H1 (cell line): ENCODE data around the gene TOMT. TPM values are rescaled to one million over a fixed set of nuclear protein-coding genes. Genes with fewer than 3 reads are reported as not detected.

Experiments
- CTCF ChIA-PET: fragments of 300-600 bp; sonication (Branson Sonifier 250); formaldehyde crosslinking; loops from one replicate; lab custom pipeline; 2021; ENCODE audit not compliant: partially characterized antibody; lab: Charles Lee
- POLR2A ChIA-PET: fragments of 300-600 bp; sonication (Branson Sonifier 250); formaldehyde crosslinking; loops from one replicate; lab custom pipeline; 2021; ENCODE audit warnings: inconsistent platforms; ENCODE audit not compliant: partially characterized antibody; lab: Charles Lee
- DNase-seq, 2 experiments: peaks; one replicate each; pipeline versions ENCODE4 v3.0.0 to v3.0.0-alpha.2; 2010 to 2022; ENCODE audit warnings: low spot score in 2 of 2, low read depth in 1 of 2, mixed read lengths in 1 of 2
- FAIRE-seq: peaks from 2 replicates; lab custom pipeline; 2011; peaks lifted over from hg19 to GRCh38; lab: Jason Lieb, UNC
- H2AFZ ChIP-seq: 2 replicates; pipeline ENCODE4 v1.8.1; 2012; ENCODE audit warnings: low read length, inconsistent platforms
- H2AK5ac ChIP-seq: 2 replicates; pipeline ENCODE4 v1.6.1; 2013; ENCODE audit warnings: low read depth, low read length
- H2BK120ac ChIP-seq: replicated peaks from 2 replicates; pipeline ENCODE3; 2013; ENCODE audit warnings: low read depth, low read length, inconsistent platforms
- H2BK12ac ChIP-seq: 2 replicates; pipeline ENCODE4 v1.6.1; 2013; ENCODE audit warnings: low read depth, low read length
- H2BK15ac ChIP-seq: 2 replicates; pipeline ENCODE4 v1.6.1; 2013; ENCODE audit warnings: low read length
- H2BK20ac ChIP-seq: 2 replicates; pipeline ENCODE4 v1.6.1; 2013; ENCODE audit warnings: low read length
- H2BK5ac ChIP-seq: 2 replicates; pipeline ENCODE4 v1.6.1; 2013; ENCODE audit warnings: low read depth, low read length
- H3K14ac ChIP-seq: 2 replicates; pipeline ENCODE4 v1.6.1; 2013; ENCODE audit warnings: inconsistent platforms; ENCODE audit not compliant: insufficient read length
- H3K18ac ChIP-seq: 2 replicates; pipeline ENCODE4 v1.6.1; 2013; ENCODE audit warnings: low read length; ENCODE audit errors: extremely low read depth
- H3K23ac ChIP-seq: 2 replicates; pipeline ENCODE4 v1.6.1; 2013; ENCODE audit warnings: inconsistent platforms; ENCODE audit not compliant: insufficient read length
- H3K23me2 ChIP-seq: 2 replicates; pipeline ENCODE4 v1.6.1; 2013; ENCODE audit warnings: low read depth, low read length
- H3K27ac ChIP-seq: 2 replicates; pipeline ENCODE4 v1.6.1; 2011; ENCODE audit warnings: low read depth, low read length, inconsistent platforms
- H3K27me3 ChIP-seq, 4 experiments: replicated peaks in 1 of 4; 1 replicate in 1 of 4; 2 replicates in 3 of 4; pipeline versions ENCODE4 v1.6.1 to v1.8.1; 2011 to 2013; ENCODE audit warnings: low read length in 3 of 4, mild to moderate bottlenecking in 3 of 4, inconsistent platforms in 2 of 4, mixed read lengths in 2 of 4, moderate library complexity in 1 of 4; ENCODE audit not compliant: control insufficient read depth in 3 of 4, insufficient read depth in 3 of 4; ENCODE audit errors: extremely low read depth in 1 of 4
- H3K36me3 ChIP-seq, 4 experiments: 2 replicates each; pipeline versions ENCODE4 v1.6.1 to v1.8.1; 2011 to 2013; ENCODE audit warnings: mild to moderate bottlenecking in 4 of 4, low read length in 3 of 4, moderate library complexity in 2 of 4, control low read depth in 1 of 4, inconsistent platforms in 1 of 4; ENCODE audit not compliant: insufficient read depth in 4 of 4, control insufficient read depth in 2 of 4
- H3K4ac ChIP-seq: replicated peaks from 2 replicates; pipeline ENCODE3; 2013; ENCODE audit warnings: low read length, low read depth, mixed read lengths, inconsistent platforms; ENCODE audit not compliant: insufficient read length
- H3K4me1 ChIP-seq, 4 experiments: replicated peaks in 1 of 4; 1 replicate in 1 of 4; 2 replicates in 3 of 4; pipeline versions ENCODE4 v1.6.1 to v1.8.1; 2011 to 2013; ENCODE audit warnings: low read length in 3 of 4, inconsistent platforms in 2 of 4, mixed read lengths in 1 of 4; ENCODE audit not compliant: insufficient read depth in 4 of 4, control insufficient read depth in 3 of 4
- H3K4me2 ChIP-seq, 2 experiments: 2 replicates each; pipeline versions ENCODE4 v1.6.1 to v1.8.1; 2011 to 2013; ENCODE audit warnings: low read depth in 2 of 2, low read length in 2 of 2, control low read depth in 1 of 2, inconsistent platforms in 1 of 2, mild to moderate bottlenecking in 1 of 2; ENCODE audit not compliant: insufficient read depth in 1 of 2
- H3K4me3 ChIP-seq, 4 experiments: fragments of 200-600, 300-600 bp in 1 of 4; sonication (generic), shearing (Covaris generic), sonication (Bioruptor Twin) in 1 of 4; 2 replicates each; pipeline versions ENCODE4 v1.5.1 to v1.8.1; 2011 to 2016; ENCODE audit warnings: low read length in 4 of 4, low read depth in 3 of 4, control low read depth in 2 of 4, inconsistent platforms in 2 of 4, mild to moderate bottlenecking in 2 of 4, mixed read lengths in 1 of 4, moderate library complexity in 1 of 4; ENCODE audit not compliant: insufficient read depth in 2 of 4; ENCODE audit errors: extremely low read depth in 1 of 4
- H3K56ac ChIP-seq: replicated peaks from 2 replicates; pipeline ENCODE3; 2013; ENCODE audit warnings: low read depth, mild to moderate bottlenecking, mixed read lengths, low read length, inconsistent platforms; ENCODE audit not compliant: insufficient read length
- H3K79me1 ChIP-seq: 2 replicates; pipeline ENCODE4 v1.6.1; 2013; ENCODE audit warnings: low read depth, low read length, control low read depth
- H3K79me2 ChIP-seq, 2 experiments: 2 replicates each; pipeline versions ENCODE4 v1.6.1 to v1.8.1; 2012 to 2013; ENCODE audit warnings: low read length in 2 of 2, mild to moderate bottlenecking in 2 of 2, inconsistent platforms in 1 of 2; ENCODE audit not compliant: insufficient read depth in 2 of 2, control insufficient read depth in 1 of 2
- H3K9ac ChIP-seq, 4 experiments: replicated peaks in 1 of 4; 1 replicate in 1 of 4; 2 replicates in 3 of 4; pipeline versions ENCODE4 v1.6.1 to v1.8.1; 2011 to 2013; ENCODE audit warnings: low read depth in 3 of 4, low read length in 3 of 4, control low read depth in 2 of 4, mild to moderate bottlenecking in 2 of 4, moderate library complexity in 2 of 4, inconsistent platforms in 1 of 4; ENCODE audit errors: extremely low read depth in 1 of 4
- H3K9me3 ChIP-seq, 2 experiments: 2 replicates each; pipeline versions ENCODE4 v1.6.1 to v1.8.1; 2012 to 2013; ENCODE audit warnings: mild to moderate bottlenecking in 2 of 2, moderate library complexity in 2 of 2, control low read depth in 1 of 2, inconsistent platforms in 1 of 2, low read depth in 1 of 2, low read length in 1 of 2, mixed read lengths in 1 of 2; ENCODE audit not compliant: insufficient read depth in 2 of 2
- H4K20me1 ChIP-seq, 2 experiments: replicated peaks in 1 of 2; 2 replicates each; pipeline versions ENCODE3 to v1.8.1; 2011 to 2013; ENCODE audit warnings: inconsistent platforms in 2 of 2, low read length in 2 of 2, mild to moderate bottlenecking in 1 of 2; ENCODE audit not compliant: insufficient read depth in 2 of 2, control insufficient read depth in 1 of 2
- H4K5ac ChIP-seq: 2 replicates; pipeline ENCODE4 v1.6.1; 2013; ENCODE audit warnings: low read length, low read depth, mixed read lengths, inconsistent platforms; ENCODE audit not compliant: insufficient read length
- H4K8ac ChIP-seq: 2 replicates; pipeline ENCODE4 v1.8.0; 2013; ENCODE audit warnings: mild to moderate bottlenecking, moderate library complexity, low read length, inconsistent platforms; ENCODE audit not compliant: insufficient read depth; ENCODE audit errors: extremely low read depth
- H4K91ac ChIP-seq: replicated peaks from 2 replicates; pipeline ENCODE3; 2013; ENCODE audit warnings: low read length, mixed read lengths, inconsistent platforms; ENCODE audit not compliant: insufficient read length
- CREB1 ChIP-seq: IDR thresholded peaks from 2 replicates; pipeline ENCODE4 v1.6.1; 2012; ENCODE audit warnings: inconsistent platforms
- RFX5 ChIP-seq: IDR thresholded peaks from 2 replicates; pipeline ENCODE4 v1.6.1; 2011; ENCODE audit warnings: low read depth, low read length, improper control_type of control experiment, borderline replicate concordance
- RXRA ChIP-seq: IDR thresholded peaks from 2 replicates; pipeline ENCODE4 v1.6.1; 2011; ENCODE audit warnings: low read depth, mild to moderate bottlenecking, low read length, moderate library complexity; ENCODE audit not compliant: insufficient read depth
- SUZ12 ChIP-seq: fragments of 200-600 bp; sonication (generic); IDR thresholded peaks from 2 replicates; pipeline ENCODE4 v1.6.1; 2012; ENCODE audit warnings: mild to moderate bottlenecking, inconsistent platforms, low read length, moderate library complexity, mixed read lengths
- TCF12 ChIP-seq: IDR thresholded peaks from 2 replicates; pipeline ENCODE4 v1.6.1; 2011; ENCODE audit warnings: low read depth, mild to moderate bottlenecking, low read length
- ZNF274 ChIP-seq: IDR thresholded peaks from 2 replicates; pipeline ENCODE4 v1.7.0; 2012; ENCODE audit warnings: low read length, borderline replicate concordance; ENCODE audit errors: extremely low read depth
- WGBS, 2 experiments: shearing (Covaris generic) in 1 of 2; methylation state at CpG; one replicate each; pipeline versions ENCODE4 v1.1.6 to v1.1.7; 2013 to 2015; ENCODE audit warnings: low lambda C conversion rate in 2 of 2, mixed read lengths in 2 of 2, inconsistent platforms in 1 of 2, low coverage in 1 of 2, missing lambda C conversion rate in 1 of 2; ENCODE audit not compliant: insufficient replicate concordance in 2 of 2, insufficient coverage in 1 of 2, insufficient read length in 1 of 2; ENCODE audit errors: extremely low coverage in 1 of 2, missing lambda C conversion rate in 1 of 2; 5-methylcytosine and 5-hydroxymethylcytosine counted together
- polyA plus RNA-seq, 7 experiments: library from polyadenylated mRNA; depleted of rRNA in 3 of 7; stranded (reverse) in 5 of 7; unstranded in 2 of 7; fragments of >200 nt in 5 of 7; fragments of 200-250 nt in 2 of 7; gene quantifications; 1 replicate in 5 of 7; 2 replicates in 1 of 7; 4 replicates in 1 of 7; pipeline versions ENCODE4 v1.2.1 to v1.2.3, GENCODE V29; 2011 to 2013; ENCODE audit warnings: missing spikeins in 2 of 7, mixed read lengths in 2 of 7
- total RNA-seq: library from RNA; stranded (reverse); fragmentation: NEBNext Ultra II Directional; extraction: Animal tissue kit (Norgen Biotek cat#: 25700); gene quantifications from 2 replicates; pipeline ENCODE4 v1.2.1, GENCODE V29; 2021
- TF ChIP-seq, protein P1 (sequence below): IDR thresholded peaks from 2 replicates; pipeline ENCODE4 v1.6.1; 2012; ENCODE audit warnings: inconsistent platforms

TOMT gene
- total and polyA plus RNA-seq, 2 of the 8 experiments (the other 6 are each of a cell fraction or from before 2014, with no cell fraction given) = 0.11 TPM; not detected in 1

DNA sequence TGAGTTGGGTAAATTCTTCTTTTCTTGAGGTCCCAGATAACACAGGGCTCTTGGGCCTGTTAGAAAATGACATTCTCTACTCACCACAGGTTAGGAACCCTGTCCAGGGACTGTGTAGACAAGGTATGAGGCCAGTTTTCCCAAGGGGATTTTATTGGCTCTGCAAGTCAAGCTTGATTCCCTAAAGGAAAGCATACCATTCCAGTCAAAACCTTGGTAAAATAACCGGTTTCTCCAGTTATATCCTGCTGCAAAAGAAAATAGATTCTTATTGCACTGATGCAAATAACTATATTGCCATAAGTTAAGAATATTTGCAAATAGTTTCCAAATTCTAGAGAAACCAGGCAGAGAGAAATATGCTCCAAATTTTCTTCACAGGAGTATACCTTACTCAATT is 20.2 kb downstream of the TOMT start:
- TF ChIP-seq RXRA (no peak), RFX5 (no peak), CREB1 (no peak), SUZ12 (no peak), ZNF274 (no peak), TCF12 (no peak)
- TF ChIP-seq, protein P1, sequence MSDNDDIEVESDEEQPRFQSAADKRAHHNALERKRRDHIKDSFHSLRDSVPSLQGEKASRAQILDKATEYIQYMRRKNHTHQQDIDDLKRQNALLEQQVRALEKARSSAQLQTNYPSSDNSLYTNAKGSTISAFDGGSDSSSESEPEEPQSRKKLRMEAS = no peak
- Histone ChIP-seq H3K4me2 (no peak overlapping the region), H3K23me2 (no peaks in the 10 kb centered on the region; the same call in 1 of the 2 replicates), H3K79me1 (no peaks in the 10 kb centered on the region), H3K79me2 (no peaks in the 10 kb centered on the region), H3K9me3 (peaks cover 16 to 19% of the 10 kb centered on the region in 2 experiments), H4K20me1 (no peaks in the 10 kb centered on the region), H3K27me3 (no peaks in the 10 kb centered on the region; a peak in 1 of 7 replicates), H2AK5ac (no peak overlapping the region), H4K5ac (no peak overlapping the region), H3K4me1 (no peaks in the 10 kb centered on the region), H3K4me3 (no peak overlapping the region), H2BK20ac (no peak overlapping the region), H3K36me3 (no peaks in the 10 kb centered on the region), H2BK15ac (no peak overlapping the region), H3K4ac (no peak overlapping the region), H3K27ac (no peak overlapping the region), H2BK5ac (no peak overlapping the region), H4K91ac (no peak overlapping the region), H2AFZ (no peak overlapping the region), H2BK12ac (no peak overlapping the region), H2BK120ac (no peak overlapping the region), H3K56ac (no peak overlapping the region), H3K14ac (no peak overlapping the region), H3K23ac (no peak overlapping the region), H3K9ac (no peak overlapping the region), H4K8ac (no peak overlapping the region), H3K18ac (no peak overlapping the region)
- DNase-seq (no peak), FAIRE-seq (no peak)
- 70% methylated on average over 1 of the region's 1 CpG; no CpG with 5 or more reads in 1 of the 2 experiments for WGBS, 2 experiments
- ChIA-PET POLR2A (interaction anchor here (1.0 to 2.1 kb wide), 3 partner anchors 12 to 26 kb away, joined by 3 to 10 read pairs (median 4); partner anchors contain the start of gene ANAPC15), CTCF (interaction anchor here (0.9 to 4.8 kb wide), 8 partner anchors 12 to 305 kb away, joined by 3 to 22 read pairs (median 4); no protein-coding TSS in a partner anchor)
